ENCODE results near the gene IGFBP1. TPM values are rescaled to one million over a fixed set of nuclear protein-coding genes. Genes with fewer than 3 reads are reported as not detected.

The IGFBP1 gene
- total RNA-seq, 1 experiment from 2014 or later: 0.23 TPM

- DNase-seq (ENCODE audit: low read depth): no peak
These were observed 13.3 kb downstream of the IGFBP1 start for GRCh38 chr7:45901566-45901965.

- no peak for DNase-seq (ENCODE audit: low read depth)
These were observed 14.5 kb downstream of the IGFBP1 start for GRCh38 chr7:45902820-45903219.

GRCh38 chr7:45909561-45909960, 21.3 kb downstream of the IGFBP1 start:
- DNase-seq (ENCODE audit: low read depth): no peak

GRCh38 chr7:45910855-45911254, 22.6 kb downstream of the IGFBP1 start:
- no peak for DNase-seq (ENCODE audit: low read depth)

- DNase-seq (ENCODE audit: low read depth): no peak
These were observed 23.0 kb downstream of the IGFBP1 start for GRCh38 chr7:45911311-45911710.

GRCh38 chr7:45912972-45913371, 24.7 kb downstream of the IGFBP1 start:
- no peak for DNase-seq (ENCODE audit: low read depth)

- DNase-seq (ENCODE audit: low read depth): no peak
These were observed 26.6 kb downstream of the IGFBP1 start for GRCh38 chr7:45914911-45915310.

GRCh38 chr7:45915606-45916005, 27.3 kb downstream of the IGFBP1 start:
- DNase-seq (ENCODE audit: low read depth): no peak

GRCh38 chr7:45917064-45917463, 28.8 kb downstream of the IGFBP1 start:
- DNase-seq (ENCODE audit: low read depth): no peak

GRCh38 chr7:45917658-45918057, 29.4 kb downstream of the IGFBP1 start:
- DNase-seq (ENCODE audit: low read depth): peak; percentile 65

- no peak for DNase-seq (ENCODE audit: low read depth)
These were observed 30.3 kb downstream of the IGFBP1 start for GRCh38 chr7:45918556-45918955.

- DNase-seq (ENCODE audit: low read depth): no peak
These were observed 31.0 kb downstream of the IGFBP1 start for GRCh38 chr7:45919231-45919784.

GRCh38 chr7:45919993-45920459, 31.7 kb downstream of the IGFBP1 start:
- no peak for DNase-seq (ENCODE audit: low read depth)

GRCh38 chr7:45920502-45921380, 32.5 kb downstream of the IGFBP1 start, which contains the start of gene IGFBP3:
Gene IGFBP3 (minus strand): TSS chr7:45921272. CDS start chr7:45921140, 132 bp downstream.
- DNase-seq (ENCODE audit: low read depth): peak; percentile 64

GRCh38 chr7:45921381-45921698, 33.1 kb downstream of the IGFBP1 start:
- no peak for DNase-seq (ENCODE audit: low read depth)

- peak; percentile 74 for DNase-seq (ENCODE audit: low read depth)
These were observed 33.6 kb downstream of the IGFBP1 start for GRCh38 chr7:45921699-45922519.

GRCh38 chr7:45922810-45923209, 34.5 kb downstream of the IGFBP1 start:
- DNase-seq (ENCODE audit: low read depth): no peak

- peak; percentile 71 for DNase-seq (ENCODE audit: low read depth)
These were observed 35.0 kb downstream of the IGFBP1 start for GRCh38 chr7:45923290-45923689.

GRCh38 chr7:45923818-45924217, 35.5 kb downstream of the IGFBP1 start:
- no peak for DNase-seq (ENCODE audit: low read depth)

- DNase-seq (ENCODE audit: low read depth): peak; percentile 92
These were observed 36.0 kb downstream of the IGFBP1 start for GRCh38 chr7:45924283-45924682.

- DNase-seq (ENCODE audit: low read depth): no peak
These were observed 39.4 kb downstream of the IGFBP1 start for GRCh38 chr7:45927721-45928120.

GRCh38 chr7:45930967-45931366, 42.7 kb downstream of the IGFBP1 start:
- no peak for DNase-seq (ENCODE audit: low read depth)
